Karpas-422 (cell line): ENCODE data around the gene RAB31. TPM values are rescaled to one million over a fixed set of nuclear protein-coding genes. Genes with fewer than 3 reads are reported as not detected.
A peak's percentile ranks its signal among the peaks of the same experiment; 100 is the strongest.

ENCODE experiments used
- DNase-seq: peaks from one replicate; pipeline ENCODE4 v3.0.0-alpha.2; 2015
- H2AFZ ChIP-seq: fragments of 200-600 bp; sonication (generic); 2 replicates; pipeline ENCODE4 v1.6.1; 2014; ENCODE audit warnings: antibody characterized with exemption, low read length, mixed read lengths
- H3K27ac ChIP-seq: fragments of 200-600 bp; sonication (generic); 2 replicates; pipeline ENCODE4 v1.5.1; 2014; ENCODE audit warnings: mild to moderate bottlenecking, low read length, moderate library complexity
- H3K27me3 ChIP-seq: fragments of 200-600 bp; sonication (generic); 2 replicates; pipeline ENCODE4 v1.6.1; 2014; ENCODE audit warnings: low read length, mixed read lengths
- H3K36me3 ChIP-seq: fragments of 200-600 bp; sonication (generic); 2 replicates; pipeline ENCODE4 v1.6.1; 2014; ENCODE audit warnings: low read length, mixed read lengths; ENCODE audit not compliant: insufficient read depth
- H3K4me1 ChIP-seq: fragments of 200-600 bp; sonication (generic); 2 replicates; pipeline ENCODE4 v1.6.1; 2014; ENCODE audit warnings: mild to moderate bottlenecking, low read length, mixed read lengths
- H3K4me2 ChIP-seq: fragments of 200-600 bp; sonication (generic); 2 replicates; pipeline ENCODE4 v1.6.1; 2014; ENCODE audit warnings: low read length, low read depth, mild to moderate bottlenecking; ENCODE audit not compliant: poor library complexity, severe bottlenecking
- H3K4me3 ChIP-seq: fragments of 200-600 bp; sonication (generic); 2 replicates; pipeline ENCODE4 v1.5.1; 2014; ENCODE audit warnings: mild to moderate bottlenecking, antibody characterized with exemption, low read length, mixed read lengths
- H3K79me2 ChIP-seq: fragments of 200-600 bp; sonication (generic); 2 replicates; pipeline ENCODE4 v1.6.1; 2014; ENCODE audit warnings: mild to moderate bottlenecking, low read length, mixed read lengths
- H3K9ac ChIP-seq: fragments of 200-600 bp; sonication (generic); 2 replicates; pipeline ENCODE4 v1.6.0; 2014; ENCODE audit warnings: low read length
- H3K9me2 ChIP-seq: fragments of 200-600 bp; sonication (generic), shearing (Covaris generic); replicated peaks from 2 replicates; pipeline ENCODE4 v1.6.0; 2014; ENCODE audit warnings: mild to moderate bottlenecking, low read length, moderate library complexity; ENCODE audit not compliant: insufficient read depth
- H3K9me3 ChIP-seq: fragments of 300-700, 200-600 bp; sonication (generic); 2 replicates; pipeline ENCODE4 v1.6.1; 2014; ENCODE audit warnings: low read length, mixed read lengths
- H4K20me1 ChIP-seq: fragments of 200-600 bp; sonication (generic); 2 replicates; pipeline ENCODE4 v1.6.1; 2014; ENCODE audit warnings: mild to moderate bottlenecking, antibody characterized with exemption, low read length, low read depth; ENCODE audit not compliant: insufficient read depth
- total RNA-seq: library from RNA; depleted of rRNA; stranded (reverse); fragments of >200 nt; shearing (Covaris generic); gene quantifications from 2 replicates; pipeline ENCODE4 v1.2.3, GENCODE V29; 2014; ENCODE audit warnings: low replicate concordance

The RAB31 gene
- total RNA-seq, 1 experiment from 2014 or later = not detected

GRCh38 chr18:9721893-9722550, 13.9 kb downstream of the RAB31 start:
- no peaks in the 10 kb centered on the region for H3K4me1 ChIP-seq
- H3K36me3 ChIP-seq = no peaks in the 10 kb centered on the region
- H4K20me1 ChIP-seq = no peaks in the 10 kb centered on the region
- no peaks in the 10 kb centered on the region for H3K9me2 ChIP-seq
- H3K4me2 ChIP-seq = no peak overlapping the region
- no peak overlapping the region for H2AFZ ChIP-seq
- H3K27me3 ChIP-seq = no peaks in the 10 kb centered on the region
- peak; percentile 2 for DNase-seq
- H3K9ac ChIP-seq = no peak overlapping the region
- H3K27ac ChIP-seq = no peak overlapping the region
- H3K79me2 ChIP-seq = no peaks in the 10 kb centered on the region
- H3K4me3 ChIP-seq = no peak overlapping the region
- H3K9me3 ChIP-seq = no peaks in the 10 kb centered on the region

GRCh38 chr18:9722691-9723090, 14.6 kb downstream of the RAB31 start:
- H3K4me2 ChIP-seq = no peak overlapping the region
- no peak overlapping the region for H3K4me3 ChIP-seq
- H3K27ac ChIP-seq = no peak overlapping the region
- H4K20me1 ChIP-seq = no peaks in the 10 kb centered on the region
- no peaks in the 10 kb centered on the region for H3K36me3 ChIP-seq
- no peaks in the 10 kb centered on the region for H3K4me1 ChIP-seq
- no peaks in the 10 kb centered on the region for H3K9me2 ChIP-seq
- no peak overlapping the region for H3K9ac ChIP-seq
- DNase-seq = peak; percentile 34
- no peaks in the 10 kb centered on the region for H3K9me3 ChIP-seq
- H2AFZ ChIP-seq = no peak overlapping the region
- H3K27me3 ChIP-seq = no peaks in the 10 kb centered on the region
- no peaks in the 10 kb centered on the region for H3K79me2 ChIP-seq

GRCh38 chr18:9724797-9725585, 16.9 kb downstream of the RAB31 start:
- Histone ChIP-seq H2AFZ (no peak overlapping the region), H3K27me3 (no peaks in the 10 kb centered on the region), H3K4me3 (no peak overlapping the region), H3K9me2 (no peaks in the 10 kb centered on the region), H3K27ac (no peak overlapping the region), H3K9me3 (no peaks in the 10 kb centered on the region), H3K4me1 (no peaks in the 10 kb centered on the region), H4K20me1 (no peaks in the 10 kb centered on the region), H3K36me3 (no peaks in the 10 kb centered on the region), H3K9ac (no peak overlapping the region), H3K4me2 (no peak overlapping the region), H3K79me2 (no peaks in the 10 kb centered on the region)
- peak; percentile 14 for DNase-seq

- Histone ChIP-seq H3K27me3 (no peaks in the 10 kb centered on the region), H3K79me2 (no peaks in the 10 kb centered on the region), H3K4me3 (no peak overlapping the region), H3K9me2 (no peaks in the 10 kb centered on the region), H3K9me3 (no peaks in the 10 kb centered on the region), H3K4me1 (no peaks in the 10 kb centered on the region), H2AFZ (no peak overlapping the region), H3K27ac (no peak overlapping the region), H3K4me2 (no peak overlapping the region), H3K36me3 (no peaks in the 10 kb centered on the region), H3K9ac (no peak overlapping the region), H4K20me1 (no peaks in the 10 kb centered on the region)
- DNase-seq = peak; percentile 9
Observed at GRCh38 chr18:9726175-9726574, 18.1 kb downstream of the RAB31 start.

GRCh38 chr18:9726936-9727335, 18.8 kb downstream of the RAB31 start:
- H3K4me1 ChIP-seq = no peaks in the 10 kb centered on the region
- H4K20me1 ChIP-seq = no peaks in the 10 kb centered on the region
- no peaks in the 10 kb centered on the region for H3K9me3 ChIP-seq
- no peak overlapping the region for H3K4me2 ChIP-seq
- no peaks in the 10 kb centered on the region for H3K36me3 ChIP-seq
- H3K27ac ChIP-seq = no peak overlapping the region
- no peaks in the 10 kb centered on the region for H3K79me2 ChIP-seq
- DNase-seq = peak; percentile 29
- H3K9ac ChIP-seq = no peak overlapping the region
- no peak overlapping the region for H3K4me3 ChIP-seq
- no peaks in the 10 kb centered on the region for H3K9me2 ChIP-seq
- H3K27me3 ChIP-seq = no peaks in the 10 kb centered on the region
- no peak overlapping the region for H2AFZ ChIP-seq

GRCh38 chr18:9730786-9731185, 22.7 kb downstream of the RAB31 start:
- no peaks in the 10 kb centered on the region for H3K9me3 ChIP-seq
- H4K20me1 ChIP-seq = no peaks in the 10 kb centered on the region
- no peaks in the 10 kb centered on the region for H3K27me3 ChIP-seq
- H3K9ac ChIP-seq = no peak overlapping the region
- H3K27ac ChIP-seq = no peak overlapping the region
- no peak overlapping the region for H2AFZ ChIP-seq
- H3K4me3 ChIP-seq = no peak overlapping the region
- DNase-seq = peak; percentile 33
- H3K4me2 ChIP-seq = no peak overlapping the region
- no peaks in the 10 kb centered on the region for H3K9me2 ChIP-seq
- no peaks in the 10 kb centered on the region for H3K36me3 ChIP-seq
- H3K79me2 ChIP-seq = no peaks in the 10 kb centered on the region
- H3K4me1 ChIP-seq = no peaks in the 10 kb centered on the region

- Histone ChIP-seq H4K20me1 (no peaks in the 10 kb centered on the region), H2AFZ (no peak overlapping the region), H3K4me2 (no peak overlapping the region), H3K79me2 (no peaks in the 10 kb centered on the region), H3K9me2 (no peaks in the 10 kb centered on the region), H3K27me3 (no peaks in the 10 kb centered on the region), H3K9ac (no peak overlapping the region), H3K36me3 (no peaks in the 10 kb centered on the region), H3K9me3 (no peaks in the 10 kb centered on the region), H3K4me1 (no peaks in the 10 kb centered on the region), H3K4me3 (no peak overlapping the region), H3K27ac (no peak overlapping the region)
- peak; percentile 21 for DNase-seq
Observed at GRCh38 chr18:9731380-9731779, 23.3 kb downstream of the RAB31 start.

GRCh38 chr18:9732031-9732430, 23.9 kb downstream of the RAB31 start:
- H3K36me3 ChIP-seq = no peaks in the 10 kb centered on the region
- no peak overlapping the region for H3K27ac ChIP-seq
- H3K9me2 ChIP-seq = no peaks in the 10 kb centered on the region
- no peaks in the 10 kb centered on the region for H4K20me1 ChIP-seq
- DNase-seq = no peak
- H3K4me3 ChIP-seq = no peak overlapping the region
- no peaks in the 10 kb centered on the region for H3K9me3 ChIP-seq
- no peak overlapping the region for H2AFZ ChIP-seq
- no peak overlapping the region for H3K4me2 ChIP-seq
- H3K79me2 ChIP-seq = no peaks in the 10 kb centered on the region
- no peaks in the 10 kb centered on the region for H3K27me3 ChIP-seq
- no peaks in the 10 kb centered on the region for H3K4me1 ChIP-seq
- no peak overlapping the region for H3K9ac ChIP-seq
